HL-60 (cell line): Measurements from ENCODE around the gene CACNG4.

ENCODE experiments used
- CTCF ChIP-seq: IDR thresholded peaks from one replicate; pipeline ENCODE4 v1.5.1; 2011; ENCODE audit warnings: low read length, control low read depth, inconsistent platforms; ENCODE audit not compliant: insufficient read depth
- GABPA ChIP-seq: IDR thresholded peaks from 2 replicates; pipeline ENCODE4 v1.6.1; 2012; ENCODE audit warnings: low read depth
- POLR2AphosphoS5 ChIP-seq: IDR thresholded peaks from 2 replicates; pipeline ENCODE4 v1.6.1; 2012; ENCODE audit warnings: low read depth
- REST ChIP-seq: IDR thresholded peaks from 2 replicates; pipeline ENCODE4 v1.6.1; 2012; ENCODE audit warnings: low read depth; ENCODE audit not compliant: insufficient replicate concordance

- TF ChIP-seq CTCF (no peak), REST (no peak), POLR2AphosphoS5 (no peak), GABPA (no peak)
Observed at GRCh38 chr17:67035131-67036083, 70.9 kb downstream of the CACNG4 start.
